Stimulated activated CD8-positive, alpha-beta memory T cell treated with anti-CD3 and anti-CD28 coated beads, Interleukin-7, amount 100 ng/mL, for 48 hours (primary cell): ENCODE measurements around the gene SGTA.

Experiments used
- DNase-seq, 2 donors: peaks; one replicate each; pipeline ENCODE4 v3.0.0-alpha.2; 2020; ENCODE audit warnings: low read depth in 1 of 2; ENCODE audit errors: extremely low read depth in 1 of 2

Gene SGTA

DNA sequence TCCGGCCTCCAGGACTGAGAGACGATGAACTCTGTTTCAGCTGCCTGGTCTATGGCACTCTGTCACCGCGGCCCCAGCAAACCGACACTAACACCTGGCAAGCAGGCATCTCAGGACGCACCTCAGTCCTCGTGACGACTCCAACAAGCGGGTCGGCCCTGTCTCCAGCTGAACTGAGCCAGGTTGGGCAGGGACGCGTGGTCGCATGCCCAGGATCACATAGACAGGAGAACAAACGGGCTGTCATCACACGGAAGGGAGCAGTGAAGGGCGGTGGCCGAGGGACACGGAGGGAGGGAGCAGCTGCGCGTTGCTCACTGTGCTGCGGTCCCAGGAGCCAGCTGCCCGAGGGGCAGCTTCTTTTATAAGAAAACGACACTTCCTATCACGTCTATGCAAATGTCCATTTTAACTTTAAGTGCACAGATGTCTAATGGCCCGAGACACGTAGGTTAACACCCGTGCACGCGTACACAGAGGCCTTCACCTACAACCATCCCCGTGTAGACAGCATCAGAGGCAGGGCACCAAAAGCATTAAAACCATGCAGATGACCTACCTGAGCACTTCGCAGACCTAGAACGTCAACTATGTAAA lies 8.9 kb downstream of the SGTA start:
- no peak for DNase-seq

DNA sequence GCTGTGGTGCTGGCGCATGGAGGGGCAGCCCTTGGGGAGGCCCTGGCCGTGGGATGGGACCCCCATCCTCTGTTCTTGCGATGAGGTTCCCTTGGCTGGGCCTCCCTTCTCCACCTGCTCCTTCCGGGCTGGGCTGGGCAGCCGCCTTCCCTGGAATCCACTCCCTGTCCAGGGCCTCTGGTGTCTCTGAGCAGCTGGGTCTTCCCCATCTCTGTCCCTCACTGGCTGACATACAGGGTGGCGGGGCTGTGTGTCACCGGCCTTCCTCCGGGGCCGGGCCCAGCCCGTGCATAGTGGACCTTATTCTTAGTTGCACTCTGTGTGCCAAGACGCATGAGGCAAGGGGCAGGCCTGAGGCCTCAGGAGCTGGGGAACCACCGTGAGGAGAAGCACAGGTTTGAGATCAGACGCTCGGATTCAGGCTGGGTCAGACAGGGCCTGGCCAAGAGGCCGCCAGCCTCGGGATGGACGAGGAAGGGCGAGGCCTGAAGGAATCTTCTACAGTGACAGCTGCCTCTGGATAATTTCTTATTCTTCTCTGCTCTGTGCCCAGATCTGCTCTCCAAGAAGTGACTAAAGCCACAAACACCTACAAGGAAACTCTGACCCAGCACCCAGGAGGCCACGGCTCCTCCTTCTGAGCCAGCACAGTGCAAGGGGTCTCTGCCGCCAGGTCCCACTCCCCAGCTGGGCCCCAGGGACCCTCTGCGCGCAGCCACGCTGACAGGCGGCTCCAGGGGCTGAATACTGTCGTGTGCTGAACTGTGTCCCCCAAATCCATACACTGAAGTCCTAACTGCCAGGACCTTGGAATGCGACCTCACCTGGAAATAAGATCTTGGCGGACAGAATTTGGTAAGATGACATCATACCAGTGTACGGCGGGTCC lies 11.0 kb downstream of the SGTA start:
- no peak for DNase-seq

DNA sequence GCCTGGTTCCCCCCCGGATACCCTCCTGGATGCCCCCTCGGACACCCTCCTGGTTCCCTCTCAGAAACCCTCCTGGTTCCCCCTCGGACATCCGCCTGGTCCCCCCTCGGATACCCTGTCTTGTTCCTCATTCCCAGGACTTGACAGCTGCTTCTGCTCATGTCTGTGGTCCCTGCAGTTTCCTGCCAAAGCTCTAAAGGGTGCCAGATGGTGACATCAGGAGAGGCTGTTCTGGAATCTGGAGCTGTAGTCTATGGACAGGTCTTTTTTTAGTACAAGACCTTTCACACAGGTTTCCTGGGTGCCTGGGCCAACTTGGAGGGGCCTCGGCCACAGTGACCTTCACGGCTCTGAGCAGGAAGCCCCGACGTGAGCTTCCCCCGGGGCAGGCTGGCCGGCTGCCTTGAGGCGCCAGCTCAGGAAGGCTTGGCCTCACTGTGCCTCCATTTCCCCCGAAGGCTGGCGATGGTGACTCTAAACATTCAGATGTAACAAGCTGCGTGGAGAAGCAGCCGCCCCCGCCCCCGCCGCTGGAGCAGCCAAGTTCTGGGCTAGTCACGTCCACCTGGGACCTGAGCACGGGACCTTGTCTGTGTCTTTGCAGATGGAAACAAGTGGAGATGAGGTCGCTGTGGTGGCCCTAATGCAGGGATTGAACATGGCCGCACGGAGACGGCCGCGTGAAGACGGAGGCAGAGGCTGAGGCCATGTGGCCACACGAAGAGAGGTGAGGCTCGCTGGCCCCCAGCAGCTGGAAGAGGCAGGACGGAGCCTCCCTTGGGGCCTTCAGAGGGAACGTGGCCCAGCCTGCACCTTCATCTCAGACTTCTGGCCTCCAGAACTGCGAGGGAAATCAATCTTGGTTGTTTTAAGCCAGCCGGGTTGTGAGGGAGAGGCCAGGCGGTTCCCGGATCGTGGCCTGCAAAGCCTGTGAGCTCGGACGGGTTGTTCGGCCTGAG lies 12.7 kb downstream of the SGTA start:
- no peak for DNase-seq

GRCh38 chr19:2769218-2769617 lies 13.9 kb downstream of the SGTA start:
- no peak for DNase-seq

DNA sequence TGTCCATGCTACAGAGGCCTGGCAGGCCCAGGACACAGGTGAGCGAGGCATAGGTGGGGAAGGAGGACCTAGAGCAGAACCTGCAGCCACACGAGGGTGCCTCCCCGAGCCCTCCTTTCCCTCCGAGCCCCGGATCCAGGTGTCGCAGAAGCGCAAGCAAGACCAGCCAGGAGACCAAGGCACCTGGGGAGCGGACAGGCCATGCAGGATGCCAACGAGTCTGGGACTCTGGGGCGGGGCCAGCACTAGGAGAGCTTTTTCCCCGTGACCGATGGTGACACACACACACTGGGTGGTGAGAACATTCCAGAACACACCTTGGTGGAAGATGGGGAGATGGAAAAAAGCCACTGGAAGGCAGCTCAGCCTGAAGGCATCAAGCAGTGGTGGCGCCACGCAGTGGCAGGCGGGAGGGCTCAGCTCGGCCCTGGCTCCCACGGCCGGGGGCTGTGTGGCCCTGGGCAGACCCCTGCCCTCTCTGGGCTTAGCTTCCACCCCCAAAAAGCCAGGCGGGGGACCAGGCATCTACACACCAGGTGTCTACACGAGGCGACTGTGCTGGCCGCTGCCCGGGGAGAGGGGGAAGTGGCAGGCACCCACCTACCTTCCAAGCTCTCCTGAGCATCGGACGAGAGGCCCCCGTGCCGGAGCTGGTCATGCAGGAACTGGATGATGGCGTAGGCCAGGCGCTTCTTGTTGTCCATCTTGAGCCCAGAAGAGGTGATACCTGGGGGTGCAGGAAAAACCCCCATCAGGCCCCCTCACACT lies 14.5 kb downstream of the SGTA start:
- no peak for DNase-seq

DNA sequence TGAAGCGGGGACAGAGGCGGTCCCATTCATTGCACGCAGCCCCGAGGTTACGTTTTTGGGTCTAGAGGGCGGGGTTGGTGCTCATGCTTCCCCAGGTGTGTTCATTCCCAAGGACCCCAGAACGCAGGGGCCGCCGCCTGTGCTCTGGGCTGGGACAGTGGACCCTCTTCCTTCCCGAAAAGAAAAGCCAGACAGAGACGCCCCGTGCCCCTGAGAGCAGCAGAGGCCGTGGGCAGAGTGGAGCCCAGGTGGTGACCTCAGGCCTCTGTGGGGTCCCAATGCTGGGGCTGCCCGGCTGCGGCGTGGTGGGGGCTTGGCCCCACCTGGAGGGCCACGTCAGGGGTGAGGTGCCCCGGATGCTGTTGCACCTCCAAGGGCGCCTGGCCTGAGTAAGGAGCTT lies 15.4 kb downstream of the SGTA start:
- no peak for DNase-seq

- DNase-seq = no peak
These were observed 16.3 kb downstream of the SGTA start for GRCh38 chr19:2766594-2767372.

- no peak for DNase-seq
These were observed 17.7 kb downstream of the SGTA start for GRCh38 chr19:2765376-2765775.

- DNase-seq = no peak
These were observed 18.1 kb downstream of the SGTA start for GRCh38 chr19:2764945-2765344.

DNA sequence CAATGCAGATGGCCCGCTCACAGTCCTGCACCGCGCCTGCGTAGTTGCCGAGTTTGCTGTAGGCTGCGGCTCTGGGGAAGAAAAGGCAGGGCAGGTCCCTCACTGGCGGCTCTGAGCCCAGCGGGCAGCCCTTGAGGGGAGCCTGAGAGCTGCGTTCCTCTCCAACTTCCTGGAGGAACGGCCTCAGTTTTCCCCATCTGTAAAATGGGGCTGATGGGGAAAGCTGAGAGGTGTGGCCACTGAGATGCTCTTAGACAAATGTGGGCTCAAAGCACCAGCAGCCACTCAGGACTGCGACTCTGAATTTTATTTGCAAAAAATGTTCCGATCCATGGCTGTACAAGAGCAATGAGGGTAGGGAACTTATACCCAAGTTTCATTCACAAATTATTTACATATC lies 19.4 kb downstream of the SGTA start:
- no peak for DNase-seq

- no peak for DNase-seq
These were observed 20.1 kb downstream of the SGTA start for GRCh38 chr19:2762783-2763496.

- no peak for DNase-seq
These were observed 20.9 kb downstream of the SGTA start for GRCh38 chr19:2761876-2762782.

DNA sequence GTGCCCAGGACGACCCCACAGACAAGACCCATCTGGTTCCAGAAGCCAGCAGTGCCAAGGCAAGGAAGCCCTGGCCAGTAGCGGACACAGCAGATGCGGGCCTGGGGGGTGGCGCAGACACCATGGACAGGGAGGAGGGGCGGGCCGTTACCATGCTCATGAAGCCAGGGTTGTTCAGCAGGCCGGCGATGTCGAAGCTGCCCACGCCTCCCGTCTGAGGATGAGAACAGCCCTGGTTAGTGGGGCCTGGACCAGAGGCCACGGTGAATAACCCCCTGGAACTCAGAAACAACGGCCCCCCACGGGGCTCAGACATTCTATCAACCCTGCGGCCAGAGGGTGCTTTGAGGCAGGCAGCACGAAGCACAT lies 21.8 kb downstream of the SGTA start:
- DNase-seq = no peak

GRCh38 chr19:2759965-2760364 lies 23.1 kb downstream of the SGTA start:
- no peak for DNase-seq

GRCh38 chr19:2759362-2759761 lies 23.7 kb downstream of the SGTA start:
- DNase-seq = no peak

DNA sequence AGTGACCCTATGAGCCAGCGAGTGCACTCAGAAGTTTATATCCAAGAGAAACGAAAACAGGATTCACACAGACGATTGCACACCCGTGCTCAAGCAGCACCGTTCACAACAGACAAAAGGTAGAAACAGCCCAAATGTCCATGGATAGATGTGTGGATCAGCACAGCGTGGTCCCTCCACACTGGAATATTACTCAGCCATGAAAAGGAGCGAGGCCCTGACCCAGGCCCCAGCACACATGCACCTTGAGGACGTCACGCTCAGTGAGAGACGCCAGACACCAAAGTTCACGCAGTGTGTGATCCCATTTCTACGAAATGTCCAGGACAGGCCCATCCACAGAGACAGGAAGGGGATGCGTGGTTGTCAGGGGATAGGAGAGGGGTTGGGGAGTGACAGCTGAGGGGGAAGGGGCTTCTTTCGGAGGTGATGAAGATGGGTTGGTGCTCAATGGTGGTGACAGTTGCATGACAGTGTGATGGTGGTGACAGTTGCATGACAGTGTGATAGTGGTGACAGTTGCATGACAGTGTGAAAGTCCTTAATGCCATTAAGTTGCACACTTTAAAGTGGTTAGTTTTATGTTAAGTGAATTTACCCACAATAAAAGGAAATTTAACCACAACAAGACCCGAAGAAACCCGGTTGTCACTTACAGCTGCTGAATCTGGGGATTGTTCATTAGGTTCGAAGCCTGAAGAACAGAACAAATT lies 24.3 kb downstream of the SGTA start:
- DNase-seq = no peak
